H9 (cell line): ENCODE results near the gene ECE2. TPM values are rescaled to one million over a fixed set of nuclear protein-coding genes. Genes with fewer than 3 reads are reported as not detected.

Source experiments
- DNase-seq: peaks from one replicate; pipeline ENCODE4 v3.0.0-alpha.2; 2017
- H2AFZ ChIP-seq: one replicate; pipeline ENCODE4 v1.6.1; 2013; ENCODE audit warnings: mild to moderate bottlenecking, low read length, control low read depth, moderate library complexity
- H2AK5ac ChIP-seq: 2 replicates; pipeline ENCODE4 v1.6.1; 2013; ENCODE audit warnings: low read length, control low read depth, mixed read lengths; ENCODE audit not compliant: insufficient read length
- H2BK120ac ChIP-seq: one replicate; pipeline ENCODE4 v1.6.1; 2013; ENCODE audit warnings: low read depth, mild to moderate bottlenecking, low read length, control low read depth, inconsistent platforms; ENCODE audit not compliant: poor library complexity, severe bottlenecking
- H2BK12ac ChIP-seq: 2 replicates; pipeline ENCODE4 v1.6.1; 2013; ENCODE audit warnings: low read length, control low read depth, mixed read lengths, low read depth; ENCODE audit not compliant: insufficient read length
- H2BK15ac ChIP-seq: 2 replicates; pipeline ENCODE4 v1.6.1; 2013; ENCODE audit warnings: low read depth, low read length, control low read depth
- H2BK20ac ChIP-seq: one replicate; pipeline ENCODE4 v1.6.1; 2013; ENCODE audit warnings: low read depth, mild to moderate bottlenecking, low read length, control low read depth, inconsistent platforms; ENCODE audit not compliant: poor library complexity, severe bottlenecking
- H2BK5ac ChIP-seq: 2 replicates; pipeline ENCODE4 v1.6.1; 2013; ENCODE audit warnings: low read length, control low read depth, mixed read lengths; ENCODE audit not compliant: insufficient read length
- H3K14ac ChIP-seq: 2 replicates; pipeline ENCODE4 v1.6.1; 2013; ENCODE audit warnings: low read length, control low read depth; ENCODE audit not compliant: insufficient read depth
- H3K18ac ChIP-seq: 2 replicates; pipeline ENCODE4 v1.6.1; 2013; ENCODE audit warnings: low read depth, mild to moderate bottlenecking, mixed read lengths, low read length, control low read depth; ENCODE audit not compliant: insufficient read length
- H3K23ac ChIP-seq: 2 replicates; pipeline ENCODE4 v1.6.1; 2013; ENCODE audit warnings: low read length, control low read depth, mixed read lengths, low read depth; ENCODE audit not compliant: insufficient read length
- H3K23me2 ChIP-seq: 2 replicates; pipeline ENCODE4 v1.6.1; 2013; ENCODE audit warnings: low read depth, mild to moderate bottlenecking, mixed read lengths, low read length, control low read depth; ENCODE audit not compliant: insufficient read length, poor library complexity, severe bottlenecking
- H3K27ac ChIP-seq: 2 replicates; pipeline ENCODE4 v1.5.1; 2013; ENCODE audit warnings: low read length, control low read depth, mixed read lengths, low read depth; ENCODE audit not compliant: insufficient read length
- H3K27me3 ChIP-seq: 2 replicates; pipeline ENCODE4 v1.6.1; 2013; ENCODE audit warnings: low read length, control low read depth, inconsistent platforms; ENCODE audit not compliant: insufficient read depth
- H3K4ac ChIP-seq: 2 replicates; pipeline ENCODE4 v1.6.1; 2013; ENCODE audit warnings: low read depth, mild to moderate bottlenecking, control low read depth, inconsistent platforms, low read length, moderate library complexity
- H3K4me1 ChIP-seq: 2 replicates; pipeline ENCODE4 v1.6.1; 2013; ENCODE audit warnings: low read length, control low read depth, inconsistent platforms; ENCODE audit not compliant: insufficient read depth
- H3K4me2 ChIP-seq: 2 replicates; pipeline ENCODE4 v1.6.1; 2013; ENCODE audit warnings: low read length, control low read depth, mixed read lengths; ENCODE audit not compliant: insufficient read length, insufficient read depth
- H3K56ac ChIP-seq: 2 replicates; pipeline ENCODE4 v1.6.1; 2013; ENCODE audit warnings: low read depth, mild to moderate bottlenecking, mixed read lengths, low read length, control low read depth; ENCODE audit not compliant: insufficient read length
- H3K79me1 ChIP-seq: 2 replicates; pipeline ENCODE4 v1.6.1; 2013; ENCODE audit warnings: low read depth, mild to moderate bottlenecking, moderate library complexity, low read length, control low read depth, inconsistent platforms; ENCODE audit not compliant: insufficient read depth, poor library complexity, severe bottlenecking
- H3K79me2 ChIP-seq: 2 replicates; pipeline ENCODE4 v1.6.1; 2013; ENCODE audit warnings: low read length, control low read depth, inconsistent platforms; ENCODE audit not compliant: insufficient read depth
- H3K9ac ChIP-seq: 2 replicates; pipeline ENCODE4 v1.6.1; 2013; ENCODE audit warnings: low read length, control low read depth, mixed read lengths; ENCODE audit not compliant: insufficient read length; ENCODE audit errors: extremely low read depth
- H3K9me3 ChIP-seq: one replicate; pipeline ENCODE4 v1.6.1; 2013; ENCODE audit warnings: low read depth, low read length, inconsistent platforms; ENCODE audit not compliant: control insufficient read depth
- H3T11ph ChIP-seq: one replicate; pipeline ENCODE4 v1.6.1; 2013; ENCODE audit warnings: mild to moderate bottlenecking, low read length, control low read depth, inconsistent platforms
- H4K20me1 ChIP-seq: one replicate; pipeline ENCODE4 v1.6.1; 2013; ENCODE audit not compliant: control insufficient read depth, insufficient read length, insufficient read depth
- H4K5ac ChIP-seq: 2 replicates; pipeline ENCODE4 v1.6.1; 2013; ENCODE audit warnings: low read depth, mild to moderate bottlenecking, mixed read lengths, low read length, control low read depth; ENCODE audit not compliant: insufficient read length
- H4K8ac ChIP-seq: replicated peaks from 2 replicates; pipeline ENCODE4 v1.6.1; 2013; ENCODE audit warnings: low read length, control low read depth, mixed read lengths, low read depth; ENCODE audit not compliant: insufficient read length
- H4K91ac ChIP-seq: 2 replicates; pipeline ENCODE4 v1.6.1; 2013; ENCODE audit warnings: low read depth, mild to moderate bottlenecking, moderate library complexity, mixed read lengths, low read length, control low read depth; ENCODE audit not compliant: insufficient read length
- H3K27ac Mint-ChIP-seq, 3 experiments: 2 replicates in 2 of 3; 3 replicates in 1 of 3; pipeline ENCODE4 v1.8.0; 2020 to 2021; ENCODE audit warnings: mixed read lengths in 3 of 3, mild to moderate bottlenecking in 1 of 3, moderate library complexity in 1 of 3
- H3K27me3 Mint-ChIP-seq: 2 replicates; pipeline ENCODE4 v1.8.0; 2021; ENCODE audit warnings: low read depth, mild to moderate bottlenecking, moderate library complexity, mixed read lengths
- H3K36me3 Mint-ChIP-seq, 3 experiments: 2 replicates in 2 of 3; 3 replicates in 1 of 3; pipeline ENCODE4 v1.8.0; 2020 to 2021; ENCODE audit warnings: low read depth in 3 of 3, mixed read lengths in 3 of 3; ENCODE audit not compliant: insufficient read depth in 1 of 3
- H3K4me1 Mint-ChIP-seq, 2 experiments: 2 replicates each; pipeline ENCODE4 v1.8.0; 2020; ENCODE audit warnings: mixed read lengths in 2 of 2
- H3K4me3 Mint-ChIP-seq, 2 experiments: 2 replicates in 1 of 2; 3 replicates in 1 of 2; pipeline ENCODE4 v1.8.0; 2020 to 2021; ENCODE audit warnings: mild to moderate bottlenecking in 2 of 2, mixed read lengths in 2 of 2, moderate library complexity in 1 of 2
- H3K9me3 Mint-ChIP-seq, 2 experiments: 2 replicates in 1 of 2; 3 replicates in 1 of 2; pipeline ENCODE4 v1.8.0; 2020; ENCODE audit warnings: mild to moderate bottlenecking in 2 of 2, mixed read lengths in 2 of 2, moderate library complexity in 1 of 2
- WGBS: extraction: QIAGEN DNeasy Blood & Tissue Kit; methylation state at CpG from one replicate; pipeline ENCODE4 v1.1.7; 2013; ENCODE audit warnings: missing lambda C conversion rate, low lambda C conversion rate, mixed read lengths; ENCODE audit not compliant: insufficient read length; ENCODE audit errors: extremely low coverage; 5-methylcytosine and 5-hydroxymethylcytosine counted together
- total RNA-seq: library from RNA; stranded (reverse); gene quantifications from 2 replicates; pipeline ENCODE4 v1.2.1, GENCODE V29; 2021
- TF ChIP-seq, protein P1 (sequence below): fragments of 200-600 bp; sonication (generic); conservative IDR thresholded peaks from 3 replicates; pipeline ENCODE4 v1.8.0; 2021; ENCODE audit warnings: antibody characterized with exemption, mild to moderate bottlenecking

The ECE2 gene
- total RNA-seq, 1 experiment from 2014 or later = not detected

DNA sequence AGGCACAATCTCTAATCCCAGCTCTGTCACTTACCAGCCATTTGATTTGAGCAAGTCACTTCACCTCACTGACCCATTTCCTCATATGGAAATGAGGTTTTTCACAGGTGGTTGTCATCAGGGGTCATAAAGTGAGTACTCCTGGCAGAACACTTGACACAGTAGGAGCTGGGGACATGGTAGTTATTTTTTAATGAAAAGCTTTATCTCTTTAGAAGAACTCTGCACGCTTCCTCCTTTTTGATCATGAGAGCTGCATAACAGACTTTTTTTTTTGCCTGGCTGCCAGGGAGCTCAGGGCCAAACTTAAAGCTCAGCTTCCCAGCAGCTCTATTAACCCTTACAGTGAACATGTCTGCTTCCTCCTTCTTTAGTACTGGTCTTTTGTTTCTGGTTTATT lies 38.0 kb upstream of the ECE2 start:
- no peak overlapping the region for H3K18ac ChIP-seq
- H2AK5ac ChIP-seq = no peak overlapping the region
- H3K4me2 ChIP-seq = no peak overlapping the region
- no peak overlapping the region for H4K8ac ChIP-seq
- H3K4me1 ChIP-seq = no peaks in the 10 kb centered on the region
- H3T11ph ChIP-seq = no peak overlapping the region
- H3K36me3 Mint-ChIP-seq = peaks cover 4 to 9% (median 7%) of the 10 kb centered on the region in 3 experiments; a peak in 6 of 7 replicates
- no peak overlapping the region for H3K4me3 Mint-ChIP-seq
- no peak overlapping the region for H2BK120ac ChIP-seq
- H3K27me3 ChIP-seq = no peaks in the 10 kb centered on the region; the same call in 1 of the 2 replicates
- no peaks in the 10 kb centered on the region for H3K79me1 ChIP-seq
- H3K56ac ChIP-seq = no peak overlapping the region
- H2AFZ ChIP-seq = no peak overlapping the region
- peaks cover 11% of the 10 kb centered on the region for H3K27me3 Mint-ChIP-seq
- 0 out of 4 replicates have a peak, but pooled peaks cover 0 to 4% of the 10 kb centered on the region in 2 experiments for H3K4me1 Mint-ChIP-seq
- no peak overlapping the region for H4K91ac ChIP-seq
- no peaks in the 10 kb centered on the region for H3K9me3 ChIP-seq
- no peak overlapping the region for H3K14ac ChIP-seq
- no peak overlapping the region for H4K5ac ChIP-seq
- no peak overlapping the region for H3K9ac ChIP-seq
- H2BK5ac ChIP-seq = no peak overlapping the region
- no peaks in the 10 kb centered on the region for H3K79me2 ChIP-seq
- no peaks in the 10 kb centered on the region for H3K23me2 ChIP-seq
- H2BK20ac ChIP-seq = no peak overlapping the region
- no peak overlapping the region for H3K23ac ChIP-seq
- no peak overlapping the region for H2BK12ac ChIP-seq
- no peak overlapping the region for H2BK15ac ChIP-seq
- no peak overlapping the region for H3K27ac ChIP-seq
- no peaks in the 10 kb centered on the region for H3K9me3 Mint-ChIP-seq
- no peak overlapping the region for H3K4ac ChIP-seq
- TF ChIP-seq, protein P1, sequence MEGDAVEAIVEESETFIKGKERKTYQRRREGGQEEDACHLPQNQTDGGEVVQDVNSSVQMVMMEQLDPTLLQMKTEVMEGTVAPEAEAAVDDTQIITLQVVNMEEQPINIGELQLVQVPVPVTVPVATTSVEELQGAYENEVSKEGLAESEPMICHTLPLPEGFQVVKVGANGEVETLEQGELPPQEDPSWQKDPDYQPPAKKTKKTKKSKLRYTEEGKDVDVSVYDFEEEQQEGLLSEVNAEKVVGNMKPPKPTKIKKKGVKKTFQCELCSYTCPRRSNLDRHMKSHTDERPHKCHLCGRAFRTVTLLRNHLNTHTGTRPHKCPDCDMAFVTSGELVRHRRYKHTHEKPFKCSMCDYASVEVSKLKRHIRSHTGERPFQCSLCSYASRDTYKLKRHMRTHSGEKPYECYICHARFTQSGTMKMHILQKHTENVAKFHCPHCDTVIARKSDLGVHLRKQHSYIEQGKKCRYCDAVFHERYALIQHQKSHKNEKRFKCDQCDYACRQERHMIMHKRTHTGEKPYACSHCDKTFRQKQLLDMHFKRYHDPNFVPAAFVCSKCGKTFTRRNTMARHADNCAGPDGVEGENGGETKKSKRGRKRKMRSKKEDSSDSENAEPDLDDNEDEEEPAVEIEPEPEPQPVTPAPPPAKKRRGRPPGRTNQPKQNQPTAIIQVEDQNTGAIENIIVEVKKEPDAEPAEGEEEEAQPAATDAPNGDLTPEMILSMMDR = no peak
- no peak overlapping the region for H3K27ac Mint-ChIP-seq
- DNase-seq = no peak
- no peaks in the 10 kb centered on the region for H4K20me1 ChIP-seq
- WGBS = no CpG with 5 or more reads among the region's 1 CpG
